K562 (cell line): ENCODE measurements around the gene FGF16. TPM values are rescaled to one million over a fixed set of nuclear protein-coding genes. Genes with fewer than 3 reads are reported as not detected.
"Not testable (repeated sequence)": the region's sequence is repeated elsewhere in the genome, so short reads cannot be mapped to it uniquely, and the experiment has no call there.

Experiments
- ATAC-seq: fragments of 200-7000 bp; cut with Tn5 transposase; 3 replicates; pipeline ENCODE4 v1.9.1; 2020; ENCODE audit warnings: moderate library complexity
- BruUV-seq: library from RNA; stranded (reverse); fragments of 400-500 nt; replicated peaks from 2 replicates; lab custom pipeline; 2021; lab: Mats Ljungman, UMichigan
- CTCF ChIA-PET: fragments of 300-600 bp; formaldehyde crosslinking; extraction: SDS; loops from one replicate; lab custom pipeline; 2021; ENCODE audit warnings: low intra/inter-chr PET ratio; lab: Yijun Ruan, JAX
- POLR2A ChIA-PET: fragments of 300-600, 350-650 bp; sonication (Branson Sonifier 250); formaldehyde crosslinking; extraction: SDS; loops from one replicate; lab custom pipeline; 2021; ENCODE audit warnings: antibody characterized with exemption, inconsistent platforms; lab: Yijun Ruan, JAX
- DNase-seq, 4 experiments: peaks; one replicate each; pipeline versions ENCODE4 v3.0.0 to v3.0.0-alpha.2; 2011 to 2018; ENCODE audit warnings: low spot score in 3 of 4, mixed read lengths in 3 of 4; ENCODE audit errors: extremely low read depth in 1 of 4
- FAIRE-seq: peaks from 2 replicates; lab custom pipeline; 2011; peaks lifted over from hg19 to GRCh38; lab: Jason Lieb, UNC
- H2AFZ ChIP-seq: 2 replicates; pipeline ENCODE4 v1.6.0; 2011; ENCODE audit warnings: low read depth, low read length, control low read depth, inconsistent platforms
- H3K27ac ChIP-seq: fragments of 200-600 bp; 3 replicates; pipeline ENCODE4 v1.8.0; 2011; ENCODE audit warnings: low read depth, mild to moderate bottlenecking, control low read depth, inconsistent platforms, low read length, moderate library complexity, mixed read lengths; ENCODE audit errors: extremely low read depth
- H3K27me3 ChIP-seq, 2 experiments: fragments of 300-600 bp in 1 of 2; 2 replicates in 1 of 2; 3 replicates in 1 of 2; pipeline versions ENCODE4 v1.6.0 to v1.8.0; 2011; ENCODE audit warnings: inconsistent platforms in 2 of 2, low read length in 2 of 2, mild to moderate bottlenecking in 1 of 2, mixed read lengths in 1 of 2, moderate library complexity in 1 of 2; ENCODE audit not compliant: control insufficient read depth in 2 of 2, insufficient read depth in 2 of 2
- H3K36me3 ChIP-seq: fragments of 300-600 bp; 3 replicates; pipeline ENCODE4 v1.8.0; 2011; ENCODE audit warnings: mild to moderate bottlenecking, low read length, inconsistent platforms; ENCODE audit not compliant: control insufficient read depth, insufficient read depth
- H3K4me1 ChIP-seq, 2 experiments: fragments of 200-600 bp in 1 of 2; replicated peaks in 1 of 2; 2 replicates in 1 of 2; 3 replicates in 1 of 2; pipeline versions ENCODE4 v1.5.1 to v1.8.0; 2011; ENCODE audit warnings: inconsistent platforms in 2 of 2, low read length in 2 of 2, mild to moderate bottlenecking in 1 of 2, mixed read lengths in 1 of 2, moderate library complexity in 1 of 2; ENCODE audit not compliant: control insufficient read depth in 2 of 2, insufficient read depth in 2 of 2
- H3K4me2 ChIP-seq: 2 replicates; pipeline ENCODE4 v1.6.1; 2011; ENCODE audit warnings: low read length, control low read depth, inconsistent platforms, mixed read lengths; ENCODE audit not compliant: insufficient read depth
- H3K4me3 ChIP-seq: fragments of 200-600 bp; sonication (generic), shearing (Covaris generic); 2 replicates; pipeline ENCODE4 v1.5.1; 2016; ENCODE audit warnings: control low read depth, inconsistent platforms
- H3K79me2 ChIP-seq: fragments of 200-600 bp; 3 replicates; pipeline ENCODE4 v1.8.0; 2011; ENCODE audit warnings: low read length, inconsistent platforms; ENCODE audit not compliant: control insufficient read depth, insufficient read depth
- H3K9ac ChIP-seq, 2 experiments: 2 replicates each; pipeline versions ENCODE4 v1.6.0 to v1.6.1; 2011; ENCODE audit warnings: low read depth in 2 of 2, low read length in 2 of 2, control low read depth in 1 of 2, inconsistent platforms in 1 of 2, mild to moderate bottlenecking in 1 of 2, mixed read lengths in 1 of 2; ENCODE audit not compliant: insufficient read depth in 1 of 2
- H3K9me1 ChIP-seq: one replicate; pipeline ENCODE4 v1.6.0; 2011; ENCODE audit warnings: inconsistent platforms, mild to moderate bottlenecking, low read length, moderate library complexity; ENCODE audit not compliant: control insufficient read depth, insufficient read depth
- H3K9me3 ChIP-seq: replicated peaks from 2 replicates; pipeline ENCODE4 v1.5.1; 2011; ENCODE audit warnings: low read depth, low read length, inconsistent platforms; ENCODE audit not compliant: control insufficient read depth, insufficient read depth
- H4K20me1 ChIP-seq: replicated peaks from 2 replicates; pipeline ENCODE4 v1.6.1; 2011; ENCODE audit warnings: low read length, inconsistent platforms, mixed read lengths; ENCODE audit not compliant: control insufficient read depth, insufficient read depth
- ATF7 ChIP-seq: fragments of 450-650 bp; IDR thresholded peaks from 2 replicates; pipeline ENCODE4 v1.7.1; 2014; ENCODE audit warnings: mild to moderate bottlenecking, moderate library complexity
- ETV1 ChIP-seq: fragments of 450-650 bp; conservative IDR thresholded peaks from 2 replicates; pipeline ENCODE4 v1.6.1; 2016; ENCODE audit warnings: missing genetic modification characterization, control low read depth, low read depth, missing compliant biosample characterization
- HMGN3 ChIP-seq: IDR thresholded peaks from 2 replicates; pipeline ENCODE4 v1.6.1; 2011; ENCODE audit warnings: borderline replicate concordance, low read depth, mild to moderate bottlenecking, mixed read lengths, low read length; ENCODE audit not compliant: insufficient read length; ENCODE audit errors: extremely low read depth
- PHB ChIP-seq: fragments of 250-450 bp; sonication (Bioruptor Pico); IDR thresholded peaks from 2 replicates; pipeline ENCODE4 v1.5.0; 2021
- PPARD ChIP-seq: fragments of 250-450 bp; sonication (Bioruptor Pico); IDR thresholded peaks from 2 replicates; pipeline ENCODE4 v1.8.0; 2022; ENCODE audit warnings: inconsistent platforms, mild to moderate bottlenecking, moderate library complexity
- ZBTB8A ChIP-seq: fragments of 450-650 bp; IDR thresholded peaks from 2 replicates; pipeline ENCODE4 v1.6.1; 2018; ENCODE audit warnings: mild to moderate bottlenecking, moderate library complexity; ENCODE audit not compliant: partially characterized antibody
- ZNF224 ChIP-seq: sonication (generic); formaldehyde crosslinking; IDR thresholded peaks from 2 replicates; pipeline ENCODE4 v1.8.0; 2022; ENCODE audit warnings: mild to moderate bottlenecking, missing genetic modification reagents
- ZNF41 ChIP-seq: fragments of 250-450 bp; sonication (Bioruptor Pico); conservative IDR thresholded peaks from 2 replicates; pipeline ENCODE4 v1.4.0; 2020; ENCODE audit warnings: mild to moderate bottlenecking
- WGBS: fragments of 100-300 bp; shearing (Covaris generic); methylation state at CpG from one replicate; pipeline ENCODE4 v1.1.6; 2016; ENCODE audit warnings: low coverage, mixed read lengths; ENCODE audit not compliant: insufficient coverage; ENCODE audit errors: missing lambda C conversion rate; 5-methylcytosine and 5-hydroxymethylcytosine counted together
- in situ Hi-C: fragments of 300-500 bp; cut with MboI; formaldehyde crosslinking; loops from 4 replicates; pipeline ENCODE4 v1.15.0; 2018; ENCODE audit warnings: inconsistent platforms, mixed read lengths
- intact Hi-C: fragments of 100-400 bp; cut with micrococcal nuclease; formaldehyde crosslinking; loops from 2 replicates; pipeline ENCODE4 v1.14.2; 2022
- polyA plus RNA-seq, 8 experiments: library from polyadenylated mRNA; depleted of rRNA in 4 of 8; stranded (reverse) in 5 of 8; unstranded in 3 of 8; fragments of >200 nt; fragmentation: Nextera tagmentation in 2 of 8; fragmentation: Illumina TruSeq in 1 of 8; extraction: Ambion mirVana in 2 of 8; extraction: Trizol in 1 of 8; gene quantifications; 2 replicates each; pipeline versions ENCODE4 v1.2.1 to v1.2.3, GENCODE V29; 2011 to 2014; ENCODE audit warnings: inconsistent platforms in 1 of 8, missing spikeins in 1 of 8
- total RNA-seq, 7 experiments: library from RNA; depleted of rRNA in 6 of 7; stranded (reverse); fragments of >200 nt in 6 of 7; fragmentation: Illumina TruSeq in 2 of 7; extraction: Trizol in 2 of 7; gene quantifications; 2 replicates each; pipeline versions ENCODE4 v1.2.1 to v1.2.3, GENCODE V29; 2011 to 2021; ENCODE audit warnings: low replicate concordance in 1 of 7

Gene FGF16
- total and polyA plus RNA-seq, 9 of the 15 experiments (the other 6 are each of a cell fraction or from before 2014, with no cell fraction given), result not detected

- Histone ChIP-seq H3K4me2 (no peak overlapping the region), H3K9me3 (no peaks in the 10 kb centered on the region), H3K27ac (no peak overlapping the region), H3K9me1 (no peaks in the 10 kb centered on the region), H3K36me3 (no peaks in the 10 kb centered on the region), H2AFZ (no peak overlapping the region), H3K79me2 (no peaks in the 10 kb centered on the region)
- intact Hi-C loops, result no loop called here
- CTCF ChIA-PET, result no interaction called here
- DNase-seq (no peak), FAIRE-seq (no peak)
- POLR2A ChIA-PET, result no interaction called here
- in situ Hi-C loops, result no loop called here
- WGBS, result 5% methylated on average over 2 of the region's 2 CpGs
- BruUV-seq, result no TSS peak
- TF ChIP-seq ZNF224 (no peak), PHB (CRISPR knock-in tag) (no peak), PPARD (no peak), ATF7 (no peak), ZBTB8A (no peak), HMGN3 (no peak), ZNF41 (CRISPR knock-in tag) (no peak), ETV1 (tag) (no peak)
- TF ChIP-seq, all 486 proteins: peak for 0
- no peaks in the 10 kb centered on the region for H4K20me1 ChIP-seq
- H3K9ac ChIP-seq, result no peak overlapping the region
- H3K4me1 ChIP-seq, result no peaks in the 10 kb centered on the region
- no peak overlapping the region for H3K4me3 ChIP-seq
- ATAC-seq, result no peak
- H3K27me3 ChIP-seq, result no peaks in the 10 kb centered on the region
Observed at GRCh38 chrX:77404419-77404818, 42.8 kb upstream of the FGF16 start.

GRCh38 chrX:77407821-77408220 is 39.4 kb upstream of the FGF16 start:
- H3K27ac ChIP-seq, intact Hi-C loops, H3K9me3 ChIP-seq, H3K4me2 ChIP-seq, POLR2A ChIA-PET, H2AFZ ChIP-seq, H3K9me1 ChIP-seq, BruUV-seq, H3K4me3 ChIP-seq, H3K4me1 ChIP-seq, H3K27me3 ChIP-seq, H3K79me2 ChIP-seq, H3K9ac ChIP-seq, DNase-seq, H3K36me3 ChIP-seq, ATAC-seq, CTCF ChIA-PET, H4K20me1 ChIP-seq, FAIRE-seq, in situ Hi-C loops: not testable (repeated sequence)
- 0% methylated on average over 1 of the region's 1 CpG for WGBS
